Muscle of leg (tissue), 11 donors: Measurements from ENCODE around the gene TIGD3. TPM values are rescaled to one million over a fixed set of nuclear protein-coding genes. Genes with fewer than 3 reads are reported as not detected.
A peak's percentile ranks its signal among the peaks of the same experiment; 100 is the strongest.

Experiments
- DNase-seq: peaks from one replicate; pipeline ENCODE4 v3.0.0; 2013
- H3K27ac ChIP-seq: one replicate; pipeline ENCODE4 v1.5.1; 2013; ENCODE audit warnings: mild to moderate bottlenecking, low read length, control low read depth
- H3K27me3 ChIP-seq: one replicate; pipeline ENCODE4 v1.6.1; 2013; ENCODE audit warnings: low read length; ENCODE audit not compliant: control insufficient read depth, insufficient read depth
- H3K36me3 ChIP-seq: one replicate; pipeline ENCODE4 v1.6.1; 2013; ENCODE audit warnings: low read length; ENCODE audit not compliant: control insufficient read depth, insufficient read depth
- H3K4me1 ChIP-seq: one replicate; pipeline ENCODE4 v1.6.1; 2013; ENCODE audit warnings: low read length; ENCODE audit not compliant: control insufficient read depth, insufficient read depth
- H3K4me3 ChIP-seq: one replicate; pipeline ENCODE4 v1.5.1; 2013; ENCODE audit warnings: low read length, control low read depth
- H3K9me3 ChIP-seq: replicated peaks from 2 replicates; pipeline ENCODE4 v1.6.1; 2013; ENCODE audit warnings: low read depth, low read length; ENCODE audit not compliant: control insufficient read depth
- WGBS: methylation state at CpG from one replicate; pipeline ENCODE4 v1.1.5; 2013; ENCODE audit warnings: missing lambda C conversion rate; ENCODE audit not compliant: insufficient coverage; 5-methylcytosine and 5-hydroxymethylcytosine counted together
- polyA plus RNA-seq, 8 donors: library from polyadenylated mRNA; unstranded; fragments of 120-200 nt; gene quantifications; one replicate each; pipeline versions ENCODE4 v1.2.1 to v1.2.3, GENCODE V29; 2013; ENCODE audit warnings: inconsistent platforms in 1 of 8, low replicate concordance in 1 of 8; ENCODE audit not compliant: insufficient read length in 8 of 8, insufficient read depth in 1 of 8
- total RNA-seq: library from RNA; stranded (reverse); fragments of 120-200 nt; gene quantifications from one replicate; pipeline ENCODE4 v1.2.4, GENCODE V29; 2013

Gene TIGD3
- total and polyA plus RNA-seq, 9 donors = 0.12 to 0.32 (median 0.21) TPM

DNA sequence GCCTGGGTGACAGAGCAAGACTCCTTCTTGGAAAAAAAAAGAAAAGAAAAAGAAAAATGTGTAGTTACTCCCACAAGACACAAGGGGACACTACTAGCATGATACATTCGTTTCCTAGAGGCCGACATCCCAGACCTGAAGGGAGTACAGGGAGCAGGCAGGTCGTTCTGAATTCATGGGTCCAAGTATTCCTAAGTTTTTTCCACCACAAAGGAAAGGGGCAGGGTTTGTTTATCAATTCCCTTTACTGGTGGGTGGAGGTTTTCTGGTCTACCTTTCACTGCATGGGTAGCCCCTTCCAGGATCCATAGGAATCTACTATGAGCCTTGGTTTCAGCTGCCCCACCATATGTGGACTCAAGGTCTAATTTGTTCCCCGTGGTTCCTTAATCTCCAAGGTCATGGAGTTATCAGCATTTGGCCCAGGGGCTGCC is 11.8 kb downstream of the TIGD3 start:
- H3K27me3 ChIP-seq = no peaks in the 10 kb centered on the region
- H3K4me1 ChIP-seq = peaks cover 8% of the 10 kb centered on the region
- H3K9me3 ChIP-seq = no peaks in the 10 kb centered on the region
- DNase-seq = peak; percentile 81
- no peaks in the 10 kb centered on the region for H3K36me3 ChIP-seq
- no CpG with 5 or more reads among the region's 4 CpGs for WGBS
- H3K4me3 ChIP-seq = no peak overlapping the region
- no peak overlapping the region for H3K27ac ChIP-seq

DNA sequence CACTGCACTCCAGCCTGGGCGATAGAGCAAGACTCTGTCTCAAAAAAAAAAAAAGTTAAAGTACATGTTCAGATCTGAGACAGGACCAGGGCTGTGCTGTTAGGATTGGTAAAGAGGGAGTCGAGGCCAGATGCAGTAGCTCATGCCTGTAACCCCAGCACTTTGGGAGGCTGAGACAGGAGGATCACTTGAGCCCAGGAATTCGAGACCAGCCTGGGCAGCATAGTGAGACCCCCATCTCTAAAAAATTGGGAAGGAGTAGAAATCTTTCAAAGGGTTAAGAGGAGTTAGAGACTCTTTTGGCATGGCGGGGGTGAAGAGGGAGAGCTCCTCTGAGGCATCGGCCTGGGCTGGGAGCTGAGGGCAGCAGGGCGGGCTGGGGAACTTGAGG is 16.1 kb downstream of the TIGD3 start:
- no peaks in the 10 kb centered on the region for H3K27me3 ChIP-seq
- peak overlapping the region; percentile 84 for H3K27ac ChIP-seq
- no peaks in the 10 kb centered on the region for H3K9me3 ChIP-seq
- peaks cover 20% of the 10 kb centered on the region for H3K4me1 ChIP-seq
- no peak overlapping the region for H3K4me3 ChIP-seq
- H3K36me3 ChIP-seq = no peaks in the 10 kb centered on the region
- 53% methylated on average over 5 of the region's 6 CpGs for WGBS
- no peak for DNase-seq

DNA sequence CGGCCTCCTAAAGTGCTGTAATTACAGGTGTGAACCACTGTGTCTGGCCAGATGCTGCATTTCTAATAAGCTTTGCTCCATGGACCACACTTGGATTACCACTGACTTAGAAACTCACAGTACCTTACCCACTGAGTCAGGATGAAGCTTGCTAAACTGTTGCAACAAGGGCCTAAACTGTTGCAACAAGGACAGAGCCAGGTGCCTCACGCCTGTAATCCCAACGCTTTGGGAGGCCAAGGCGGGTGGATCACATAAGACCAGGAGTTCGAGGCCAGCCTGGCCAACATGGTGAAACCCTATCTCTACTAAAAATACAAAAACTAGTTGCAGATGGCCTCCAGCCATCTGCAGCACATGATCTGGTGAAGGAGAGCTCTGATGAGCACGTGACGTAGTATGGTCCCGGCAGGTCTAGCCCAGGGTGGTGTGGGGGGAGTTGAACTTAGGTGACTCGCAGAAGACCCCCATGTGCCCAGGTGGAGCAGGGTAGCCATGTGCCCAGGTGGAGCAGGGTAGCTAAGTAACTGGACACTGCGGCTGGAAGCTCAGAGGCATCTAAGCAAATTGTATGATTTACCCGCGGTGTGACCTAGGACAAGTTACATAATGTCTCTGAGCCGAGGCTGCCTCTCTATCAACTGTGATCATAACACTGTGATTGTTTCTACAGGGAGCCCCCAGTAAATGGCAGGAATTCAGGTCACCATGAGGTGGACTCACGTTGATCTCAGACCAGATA is 19.5 kb downstream of the TIGD3 start:
- H3K9me3 ChIP-seq = no peaks in the 10 kb centered on the region
- DNase-seq = no peak
- H3K27me3 ChIP-seq = no peaks in the 10 kb centered on the region
- no peaks in the 10 kb centered on the region for H3K36me3 ChIP-seq
- no peak overlapping the region for H3K4me3 ChIP-seq
- 74% methylated on average over 11 of the region's 14 CpGs for WGBS
- H3K4me1 ChIP-seq = peaks cover 20% of the 10 kb centered on the region
- no peak overlapping the region for H3K27ac ChIP-seq

GRCh38 chr11:65375012-65375411 is 20.5 kb downstream of the TIGD3 start:
- peaks cover 20% of the 10 kb centered on the region for H3K4me1 ChIP-seq
- DNase-seq = no peak
- H3K4me3 ChIP-seq = no peak overlapping the region
- H3K36me3 ChIP-seq = no peaks in the 10 kb centered on the region
- H3K27me3 ChIP-seq = no peaks in the 10 kb centered on the region
- no peak overlapping the region for H3K27ac ChIP-seq
- 78% methylated on average over 8 of the region's 8 CpGs for WGBS
- H3K9me3 ChIP-seq = no peaks in the 10 kb centered on the region

GRCh38 chr11:65376138-65376713 is 21.7 kb downstream of the TIGD3 start:
- H3K9me3 ChIP-seq = no peaks in the 10 kb centered on the region
- H3K27ac ChIP-seq = no peak overlapping the region
- 81% methylated on average over 14 of the region's 16 CpGs for WGBS
- H3K4me1 ChIP-seq = peaks cover 20% of the 10 kb centered on the region
- DNase-seq = no peak
- no peaks in the 10 kb centered on the region for H3K27me3 ChIP-seq
- no peak overlapping the region for H3K4me3 ChIP-seq
- H3K36me3 ChIP-seq = no peaks in the 10 kb centered on the region

- H3K9me3 ChIP-seq = no peaks in the 10 kb centered on the region
- H3K27me3 ChIP-seq = no peaks in the 10 kb centered on the region
- H3K4me1 ChIP-seq = peaks cover 20% of the 10 kb centered on the region
- WGBS = 65% methylated on average over 8 of the region's 8 CpGs
- H3K27ac ChIP-seq = no peak overlapping the region
- no peak for DNase-seq
- H3K36me3 ChIP-seq = no peaks in the 10 kb centered on the region
- no peak overlapping the region for H3K4me3 ChIP-seq
Measured at GRCh38 chr11:65377036-65377435, 22.5 kb downstream of the TIGD3 start.

DNA sequence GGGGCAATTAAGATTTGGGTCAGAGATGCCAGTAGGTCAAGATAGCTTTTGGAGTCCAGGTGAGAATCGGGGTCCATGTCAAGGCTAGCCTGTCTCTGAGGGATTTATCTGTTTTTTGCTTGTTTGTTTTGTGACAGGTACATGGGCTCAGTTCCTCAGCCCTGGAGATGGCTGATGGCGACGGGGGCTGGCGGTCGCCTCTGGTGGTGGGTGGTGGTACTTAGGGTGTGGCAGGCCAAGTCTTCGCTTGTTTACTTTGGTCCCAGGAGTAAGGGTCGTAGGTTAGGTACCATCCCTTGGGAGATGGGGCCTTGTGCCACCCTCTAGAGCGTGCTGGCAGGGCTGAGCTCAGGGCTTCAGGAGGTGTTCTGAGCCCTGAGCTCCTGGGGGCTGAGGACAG is 23.2 kb downstream of the TIGD3 start:
- Histone ChIP-seq H3K4me3 (no peak overlapping the region), H3K27ac (no peak overlapping the region), H3K27me3 (no peaks in the 10 kb centered on the region), H3K4me1 (peaks cover 25% of the 10 kb centered on the region), H3K9me3 (no peaks in the 10 kb centered on the region), H3K36me3 (no peaks in the 10 kb centered on the region)
- no peak for DNase-seq
- WGBS = 79% methylated on average over 6 of the region's 8 CpGs

GRCh38 chr11:65378208-65378927 is 23.8 kb downstream of the TIGD3 start:
- Histone ChIP-seq H3K4me3 (no peak overlapping the region), H3K36me3 (no peaks in the 10 kb centered on the region), H3K4me1 (peaks cover 30% of the 10 kb centered on the region), H3K9me3 (no peaks in the 10 kb centered on the region), H3K27ac (no peak overlapping the region), H3K27me3 (no peaks in the 10 kb centered on the region)
- peak; percentile 48 for DNase-seq
- 51% methylated on average over 5 of the region's 19 CpGs for WGBS

DNA sequence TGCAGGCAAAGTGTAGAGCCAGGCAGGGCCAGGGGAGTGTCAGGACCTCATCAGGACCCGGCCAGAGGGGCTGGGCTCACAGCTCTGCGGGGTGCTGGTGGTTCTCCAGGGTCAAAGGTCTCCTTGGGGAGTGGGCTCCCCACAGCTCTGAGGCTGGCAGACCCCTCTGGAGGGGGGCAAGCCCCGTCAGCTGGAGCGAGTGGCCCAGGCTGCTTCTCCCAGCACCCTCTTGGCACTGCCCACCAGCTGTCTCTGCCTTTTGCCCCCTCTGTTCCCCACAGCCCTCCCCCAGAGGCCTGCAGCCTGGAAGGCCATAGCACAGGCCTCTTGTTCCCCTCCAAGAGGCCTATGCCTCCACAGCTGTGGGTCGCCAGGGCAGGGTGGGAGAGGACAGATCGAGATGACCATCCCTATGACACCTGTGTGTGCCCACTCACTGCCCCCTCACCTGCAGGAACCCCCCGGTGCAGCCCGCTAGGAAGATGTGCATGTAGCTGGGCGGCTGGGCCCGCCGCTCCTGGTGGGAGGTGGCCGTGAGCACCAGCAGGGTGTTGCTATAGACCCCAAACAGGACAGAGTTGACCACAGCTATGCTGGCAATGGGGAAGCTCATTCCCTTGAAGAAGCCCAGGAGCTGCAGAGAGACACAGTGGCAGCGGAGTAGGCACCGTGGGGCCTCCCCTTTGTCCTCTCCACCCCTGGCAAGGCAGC is 24.5 kb downstream of the TIGD3 start:
- H3K27me3 ChIP-seq = no peaks in the 10 kb centered on the region
- WGBS = 90% methylated on average over 11 of the region's 14 CpGs
- DNase-seq = no peak
- no peak overlapping the region for H3K27ac ChIP-seq
- no peaks in the 10 kb centered on the region for H3K36me3 ChIP-seq
- H3K9me3 ChIP-seq = no peaks in the 10 kb centered on the region
- H3K4me3 ChIP-seq = no peak overlapping the region
- H3K4me1 ChIP-seq = peaks cover 29% of the 10 kb centered on the region
